Muscle of leg (tissue), 11 donors: ENCODE data around the gene NAA10. TPM values are rescaled to one million over a fixed set of nuclear protein-coding genes. Genes with fewer than 3 reads are reported as not detected.

Experiments used
- DNase-seq: peaks from one replicate; pipeline ENCODE4 v3.0.0; 2013
- H3K27ac ChIP-seq: one replicate; pipeline ENCODE4 v1.5.1; 2013; ENCODE audit warnings: mild to moderate bottlenecking, low read length, control low read depth
- H3K27me3 ChIP-seq: one replicate; pipeline ENCODE4 v1.6.1; 2013; ENCODE audit warnings: low read length; ENCODE audit not compliant: control insufficient read depth, insufficient read depth
- H3K36me3 ChIP-seq: one replicate; pipeline ENCODE4 v1.6.1; 2013; ENCODE audit warnings: low read length; ENCODE audit not compliant: control insufficient read depth, insufficient read depth
- H3K4me1 ChIP-seq: one replicate; pipeline ENCODE4 v1.6.1; 2013; ENCODE audit warnings: low read length; ENCODE audit not compliant: control insufficient read depth, insufficient read depth
- H3K4me3 ChIP-seq: one replicate; pipeline ENCODE4 v1.5.1; 2013; ENCODE audit warnings: low read length, control low read depth
- H3K9me3 ChIP-seq: replicated peaks from 2 replicates; pipeline ENCODE4 v1.6.1; 2013; ENCODE audit warnings: low read depth, low read length; ENCODE audit not compliant: control insufficient read depth
- WGBS: methylation state at CpG from one replicate; pipeline ENCODE4 v1.1.5; 2013; ENCODE audit warnings: missing lambda C conversion rate; ENCODE audit not compliant: insufficient coverage; 5-methylcytosine and 5-hydroxymethylcytosine counted together
- polyA plus RNA-seq, 8 donors: library from polyadenylated mRNA; unstranded; fragments of 120-200 nt; gene quantifications; one replicate each; pipeline versions ENCODE4 v1.2.1 to v1.2.3, GENCODE V29; 2013; ENCODE audit warnings: inconsistent platforms in 1 of 8, low replicate concordance in 1 of 8; ENCODE audit not compliant: insufficient read length in 8 of 8, insufficient read depth in 1 of 8
- total RNA-seq: library from RNA; stranded (reverse); fragments of 120-200 nt; gene quantifications from one replicate; pipeline ENCODE4 v1.2.4, GENCODE V29; 2013

NAA10 gene
- total and polyA plus RNA-seq, 9 donors: 42.8 to 77.5 (median 63.3) TPM

DNA sequence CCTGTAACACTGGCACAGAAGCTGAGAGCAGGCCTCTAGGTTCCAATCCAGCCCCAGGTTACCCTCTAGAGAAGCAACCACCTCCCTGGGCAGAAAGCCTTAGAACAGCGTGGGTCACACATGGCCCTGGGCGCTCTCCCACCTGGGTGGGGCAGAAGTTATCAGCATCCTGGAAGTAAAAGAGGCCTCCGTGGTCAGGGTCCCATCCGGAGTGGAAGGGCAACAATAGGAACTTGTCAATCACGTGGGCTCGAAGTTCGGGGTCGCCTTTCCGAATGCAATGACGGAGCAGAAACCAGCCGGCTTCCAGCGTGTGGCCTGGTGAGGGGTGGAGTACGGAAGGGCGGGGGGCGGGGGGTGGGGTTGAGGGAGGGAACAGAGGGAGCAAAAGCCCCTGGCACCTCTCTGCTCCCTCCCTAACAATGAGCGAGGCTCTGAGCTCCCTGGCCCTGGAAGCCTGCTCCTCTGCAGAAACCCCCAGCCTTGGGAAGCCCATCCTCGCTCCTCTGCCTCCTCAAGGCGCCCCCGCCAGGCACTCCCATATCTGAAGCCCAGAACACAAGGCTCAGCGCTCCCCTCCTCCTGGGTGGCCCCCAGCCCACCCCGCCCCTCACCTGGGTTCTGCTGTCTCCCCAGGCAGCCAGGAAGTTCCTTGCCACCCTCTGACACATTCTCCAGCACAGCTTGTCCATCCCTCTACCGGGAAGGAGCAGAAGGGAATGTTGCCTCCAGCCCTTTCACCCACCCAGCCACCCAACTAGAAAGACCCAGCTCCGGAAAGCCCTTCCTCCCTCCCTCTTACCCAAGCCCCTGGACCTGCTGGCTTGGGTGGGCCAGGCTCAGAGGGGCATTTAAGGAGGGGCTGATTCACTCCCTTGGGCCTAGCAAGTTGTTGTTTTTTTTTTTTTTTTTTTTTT lies 6.8 kb upstream of the NAA10 start:
- H3K27me3 ChIP-seq: peaks cover 44% of the 10 kb centered on the region
- H3K36me3 ChIP-seq: no peaks in the 10 kb centered on the region
- no peak overlapping the region for H3K27ac ChIP-seq
- WGBS: 30% methylated on average over 9 of the region's 23 CpGs
- no peak overlapping the region for H3K4me3 ChIP-seq
- DNase-seq: no peak
- no peaks in the 10 kb centered on the region for H3K9me3 ChIP-seq
- peaks cover 2% of the 10 kb centered on the region for H3K4me1 ChIP-seq

DNA sequence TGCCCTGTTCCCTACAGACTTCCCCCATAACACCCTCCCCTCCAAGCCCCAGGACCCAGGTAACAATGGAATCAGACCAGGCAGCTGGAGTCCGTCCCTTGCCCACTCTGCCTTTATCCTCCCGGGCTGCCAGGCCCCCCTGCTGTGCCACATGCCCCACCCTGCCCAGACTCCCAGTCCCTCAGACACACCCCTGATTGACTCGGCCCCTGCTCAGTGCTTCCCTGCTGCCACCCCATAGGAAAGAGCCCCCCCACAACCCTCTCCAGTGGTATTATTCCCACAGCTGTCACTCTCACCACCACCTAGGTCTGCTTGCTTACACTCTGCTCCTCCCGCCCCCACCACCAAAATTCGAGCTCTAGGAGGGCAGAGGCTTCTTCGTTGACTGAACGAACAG lies 4.7 kb upstream of the NAA10 start:
- 51% methylated on average over 7 of the region's 7 CpGs for WGBS
- DNase-seq: no peak
- no peak overlapping the region for H3K27ac ChIP-seq
- peaks cover 6% of the 10 kb centered on the region for H3K4me1 ChIP-seq
- H3K4me3 ChIP-seq: no peak overlapping the region
- H3K9me3 ChIP-seq: no peaks in the 10 kb centered on the region
- H3K27me3 ChIP-seq: peaks cover 48% of the 10 kb centered on the region
- no peaks in the 10 kb centered on the region for H3K36me3 ChIP-seq

DNA sequence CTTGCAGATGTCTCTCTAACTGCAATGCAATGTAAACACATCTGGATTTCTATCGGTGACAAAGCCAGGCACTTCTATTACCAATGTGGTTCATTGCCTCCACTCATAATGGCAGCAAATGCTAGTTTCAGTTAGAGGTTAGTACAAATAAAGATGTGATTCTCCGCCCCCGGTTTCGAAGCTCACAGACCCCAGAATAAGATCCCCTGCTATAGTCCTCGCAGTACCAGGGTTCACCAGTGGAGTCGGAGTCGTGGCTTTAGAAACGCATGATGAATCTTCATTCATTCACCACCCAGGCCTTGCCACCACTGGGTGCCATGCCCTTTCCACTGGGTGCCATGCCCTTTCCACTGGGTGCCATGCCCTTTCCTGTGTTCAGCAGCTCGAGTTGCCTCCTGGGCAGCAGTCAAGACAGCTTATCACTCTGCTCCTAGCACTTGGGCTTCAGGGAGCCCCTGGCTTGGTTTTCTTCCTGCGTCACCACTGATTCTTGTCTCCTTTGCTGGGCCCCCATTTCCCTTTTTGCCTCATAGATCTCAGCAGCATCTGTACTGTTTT lies 3.5 kb upstream of the NAA10 start:
- Histone ChIP-seq H3K9me3 (no peaks in the 10 kb centered on the region), H3K27ac (no peak overlapping the region), H3K36me3 (peaks cover 3% of the 10 kb centered on the region), H3K4me3 (no peak overlapping the region), H3K27me3 (peaks cover 44% of the 10 kb centered on the region), H3K4me1 (peaks cover 12% of the 10 kb centered on the region)
- DNase-seq: no peak
- 77% methylated on average over 9 of the region's 10 CpGs for WGBS

DNA sequence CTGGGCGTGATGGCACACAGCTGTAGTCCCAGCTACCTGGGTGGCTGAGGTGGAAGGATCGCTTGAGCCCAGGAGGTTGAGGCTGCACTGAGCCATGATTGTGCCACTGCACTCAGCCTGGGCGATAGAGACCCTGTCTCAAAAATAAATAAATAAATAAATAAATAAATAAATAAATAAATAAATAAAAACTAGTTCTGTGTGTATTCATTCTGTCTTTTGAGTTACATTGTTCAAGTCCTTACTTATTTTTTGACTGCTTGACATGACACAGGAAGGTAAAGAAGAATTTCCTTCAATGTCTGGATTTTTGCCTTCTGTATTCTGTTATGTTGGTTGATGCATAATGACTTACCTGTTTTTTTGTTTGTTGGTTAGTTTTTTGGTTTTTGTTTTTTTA lies 2.2 kb upstream of the NAA10 start:
- H3K27me3 ChIP-seq: peaks cover 37% of the 10 kb centered on the region
- DNase-seq: no peak
- WGBS: no CpG with 5 or more reads among the region's 3 CpGs

DNA sequence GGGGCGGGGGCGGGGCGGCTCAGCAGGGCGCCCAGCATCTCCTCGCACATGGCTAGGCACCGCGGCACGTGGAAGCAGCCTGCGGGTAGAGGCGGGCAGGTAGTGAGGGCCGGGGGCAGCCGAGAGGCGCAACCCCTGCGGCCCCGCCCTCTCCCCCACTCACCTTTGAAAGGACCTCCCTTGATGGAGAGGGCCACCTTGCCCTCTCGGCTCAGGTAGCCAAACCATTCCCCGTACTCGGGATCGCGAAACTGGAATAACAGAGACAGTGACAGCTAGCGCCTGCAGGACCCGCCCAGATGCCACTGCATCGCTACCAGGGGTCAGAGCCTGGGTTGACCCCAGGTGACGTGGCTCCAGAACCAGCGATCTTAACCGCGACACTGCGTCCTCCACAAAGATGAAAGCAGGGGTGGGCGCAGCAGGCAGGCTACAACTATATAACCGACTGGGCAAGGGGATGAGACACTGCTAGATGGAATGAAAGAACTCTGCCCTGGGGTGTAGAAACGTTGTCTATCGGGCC lies 552 bp upstream of the NAA10 start:
- Histone ChIP-seq H3K36me3 (peaks cover 28% of the 10 kb centered on the region), H3K4me1 (peaks cover 12% of the 10 kb centered on the region), H3K27me3 (peaks cover 40% of the 10 kb centered on the region), H3K27ac (no peak overlapping the region), H3K9me3 (no peaks in the 10 kb centered on the region), H3K4me3 (peak overlapping the region; percentile 33)
- DNase-seq: no peak
- 40% methylated on average over 21 of the region's 32 CpGs for WGBS

More for the DNA sequence above, 2.2 kb upstream of the NAA10 start:
- peaks cover 13% of the 10 kb centered on the region for H3K36me3 ChIP-seq
- no peaks in the 10 kb centered on the region for H3K9me3 ChIP-seq
- no peak overlapping the region for H3K27ac ChIP-seq
- peaks cover 12% of the 10 kb centered on the region for H3K4me1 ChIP-seq
- no peak overlapping the region for H3K4me3 ChIP-seq

DNA sequence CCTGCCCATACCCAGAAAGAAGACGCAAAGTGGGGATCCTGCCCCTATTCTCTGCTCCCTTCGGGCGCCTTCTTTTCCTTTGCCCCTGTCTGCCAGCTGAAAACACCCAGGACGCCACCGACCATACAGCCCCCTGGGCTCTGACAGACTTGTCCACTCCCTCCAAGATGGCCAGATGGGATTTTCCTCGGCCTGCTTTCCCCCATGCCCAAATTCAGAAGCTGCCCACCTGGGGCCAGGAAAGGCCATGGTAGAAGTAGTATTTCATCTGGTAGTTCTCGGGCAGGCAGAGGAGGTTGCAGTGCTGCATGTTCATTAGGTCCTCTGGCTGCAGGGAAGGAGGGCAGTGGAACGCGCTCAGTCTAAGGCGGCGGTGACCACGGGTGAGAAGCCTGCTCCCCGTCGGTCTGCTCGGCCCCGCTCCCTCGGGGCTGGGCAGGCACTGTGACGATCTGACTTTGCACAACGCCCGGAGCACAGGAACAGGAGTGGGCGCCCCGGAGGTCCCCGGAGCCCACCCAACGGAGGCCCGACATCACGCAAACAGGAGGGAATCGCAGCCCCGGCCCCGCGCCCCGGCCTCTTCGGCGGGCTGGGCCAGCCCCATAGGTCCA lies 582 bp downstream of the NAA10 start:
- Histone ChIP-seq H3K9me3 (no peaks in the 10 kb centered on the region), H3K27me3 (peaks cover 29% of the 10 kb centered on the region), H3K27ac (no peak overlapping the region), H3K4me1 (peaks cover 12% of the 10 kb centered on the region), H3K4me3 (peak overlapping the region; percentile 64), H3K36me3 (peaks cover 33% of the 10 kb centered on the region)
- DNase-seq: no peak
- WGBS: 28% methylated on average over 32 of the region's 33 CpGs

DNA sequence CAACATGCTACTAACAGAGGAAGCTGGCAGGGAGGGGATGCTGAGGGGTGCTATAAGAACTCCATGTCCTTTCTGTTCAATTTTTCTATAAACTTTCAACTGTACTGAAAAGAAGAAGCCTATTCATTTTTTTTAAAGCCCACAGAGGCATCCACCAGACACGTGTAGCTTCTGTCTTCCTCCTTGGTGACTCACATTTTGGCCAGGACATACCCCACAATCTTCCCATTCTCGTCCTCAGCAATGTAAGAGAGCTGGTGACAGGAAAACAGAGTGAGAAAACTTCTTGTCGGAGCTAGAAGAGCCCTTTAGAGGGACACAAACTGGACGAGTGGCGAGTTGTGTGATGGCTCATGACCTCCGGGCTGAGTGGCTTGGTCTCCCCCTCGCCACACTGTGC lies 1.1 kb downstream of the NAA10 start:
- peaks cover 33% of the 10 kb centered on the region for H3K36me3 ChIP-seq
- peaks cover 15% of the 10 kb centered on the region for H3K4me1 ChIP-seq
- no peak for DNase-seq
- WGBS: 77% methylated on average over 5 of the region's 7 CpGs
- no peak overlapping the region for H3K27ac ChIP-seq
- peaks cover 26% of the 10 kb centered on the region for H3K27me3 ChIP-seq
- no peaks in the 10 kb centered on the region for H3K9me3 ChIP-seq
- H3K4me3 ChIP-seq: peak overlapping the region; percentile 64

DNA sequence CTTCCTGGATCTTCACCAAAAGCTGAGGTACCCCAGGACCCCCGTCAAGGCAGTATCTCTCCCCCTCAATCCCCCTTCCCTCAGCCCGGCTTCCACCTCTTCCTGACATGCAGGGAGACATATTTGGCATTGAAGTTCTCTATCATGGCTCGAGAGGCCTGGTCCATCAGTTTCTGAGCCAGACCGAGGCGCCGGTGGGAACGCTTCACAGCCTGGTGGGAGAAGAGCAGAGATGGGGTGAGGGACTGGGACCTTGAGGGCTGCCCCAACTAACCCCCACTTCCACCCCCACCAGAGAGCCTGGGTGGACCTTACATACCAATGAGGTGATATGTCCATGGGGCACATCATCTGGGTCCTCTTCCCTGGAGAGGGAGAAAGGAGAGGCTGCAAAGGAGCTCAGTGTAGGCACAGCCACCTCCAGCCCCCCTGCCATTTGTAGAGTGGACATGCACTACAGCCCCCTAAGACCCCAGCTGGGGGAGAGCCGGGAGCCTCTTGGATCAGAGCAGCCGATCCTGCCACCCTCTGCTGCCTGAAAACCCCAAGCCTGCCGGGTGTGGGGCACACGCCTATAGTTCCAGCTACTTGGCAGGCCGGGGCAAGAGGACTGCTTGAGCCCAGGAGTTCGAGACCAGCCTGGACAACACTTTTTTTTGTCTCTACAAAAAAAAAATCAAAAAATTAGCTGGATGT lies 2.5 kb downstream of the NAA10 start:
- peaks cover 19% of the 10 kb centered on the region for H3K27me3 ChIP-seq
- 75% methylated on average over 7 of the region's 13 CpGs for WGBS
- DNase-seq: no peak
- peaks cover 23% of the 10 kb centered on the region for H3K4me1 ChIP-seq
- no peak overlapping the region for H3K4me3 ChIP-seq
- peaks cover 33% of the 10 kb centered on the region for H3K36me3 ChIP-seq
- H3K27ac ChIP-seq: no peak overlapping the region
- no peaks in the 10 kb centered on the region for H3K9me3 ChIP-seq

DNA sequence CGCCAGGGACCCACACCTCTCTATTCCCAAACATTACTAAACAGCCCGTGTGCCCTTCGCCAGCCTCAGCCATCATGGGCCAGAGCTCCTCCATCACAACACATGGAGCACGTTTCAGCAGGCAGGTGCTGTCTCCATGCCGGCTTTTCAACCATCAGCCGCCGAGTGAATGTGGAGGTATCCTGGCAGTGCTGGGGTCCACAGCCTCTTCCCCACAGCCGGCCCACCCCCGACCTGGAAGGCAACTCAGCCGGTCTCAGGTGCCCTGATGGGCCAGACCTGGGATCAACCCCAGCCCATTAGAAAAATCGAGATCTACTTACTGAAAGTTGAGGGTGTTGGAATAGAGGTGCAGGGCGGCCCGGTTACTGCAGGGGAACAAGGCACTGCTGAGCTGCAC lies 3.1 kb downstream of the NAA10 start:
- no peak overlapping the region for H3K27ac ChIP-seq
- H3K4me1 ChIP-seq: peaks cover 29% of the 10 kb centered on the region
- DNase-seq: no peak
- no peaks in the 10 kb centered on the region for H3K9me3 ChIP-seq
- H3K27me3 ChIP-seq: peaks cover 20% of the 10 kb centered on the region
- WGBS: 87% methylated on average over 8 of the region's 13 CpGs
- no peak overlapping the region for H3K4me3 ChIP-seq
- peaks cover 33% of the 10 kb centered on the region for H3K36me3 ChIP-seq
